Measurements from ENCODE around the gene ZNF428.

ZNF428 gene

GRCh38 chr19:43562226-43562697, 57.2 kb downstream of the ZNF428 start:
- DNase-seq (ENCODE audit: low read depth in 2 of 2) = no peak

GRCh38 chr19:43561139-43561970, 58.1 kb downstream of the ZNF428 start:
- DNase-seq (ENCODE audit: low read depth in 2 of 2) = no peak

- no peak for DNase-seq (ENCODE audit: low read depth in 2 of 2)
Measured at GRCh38 chr19:43560687-43561086, 58.7 kb downstream of the ZNF428 start.

All from stimulated activated CD4-positive, alpha-beta T cell treated with anti-CD3 and anti-CD28 coated beads, Interleukin-1b, Interleukin-23, amount 100 ng/mL, for 4 hours (primary cell).